ENCODE results near the gene BPIFB2.

The BPIFB2 gene

DNA sequence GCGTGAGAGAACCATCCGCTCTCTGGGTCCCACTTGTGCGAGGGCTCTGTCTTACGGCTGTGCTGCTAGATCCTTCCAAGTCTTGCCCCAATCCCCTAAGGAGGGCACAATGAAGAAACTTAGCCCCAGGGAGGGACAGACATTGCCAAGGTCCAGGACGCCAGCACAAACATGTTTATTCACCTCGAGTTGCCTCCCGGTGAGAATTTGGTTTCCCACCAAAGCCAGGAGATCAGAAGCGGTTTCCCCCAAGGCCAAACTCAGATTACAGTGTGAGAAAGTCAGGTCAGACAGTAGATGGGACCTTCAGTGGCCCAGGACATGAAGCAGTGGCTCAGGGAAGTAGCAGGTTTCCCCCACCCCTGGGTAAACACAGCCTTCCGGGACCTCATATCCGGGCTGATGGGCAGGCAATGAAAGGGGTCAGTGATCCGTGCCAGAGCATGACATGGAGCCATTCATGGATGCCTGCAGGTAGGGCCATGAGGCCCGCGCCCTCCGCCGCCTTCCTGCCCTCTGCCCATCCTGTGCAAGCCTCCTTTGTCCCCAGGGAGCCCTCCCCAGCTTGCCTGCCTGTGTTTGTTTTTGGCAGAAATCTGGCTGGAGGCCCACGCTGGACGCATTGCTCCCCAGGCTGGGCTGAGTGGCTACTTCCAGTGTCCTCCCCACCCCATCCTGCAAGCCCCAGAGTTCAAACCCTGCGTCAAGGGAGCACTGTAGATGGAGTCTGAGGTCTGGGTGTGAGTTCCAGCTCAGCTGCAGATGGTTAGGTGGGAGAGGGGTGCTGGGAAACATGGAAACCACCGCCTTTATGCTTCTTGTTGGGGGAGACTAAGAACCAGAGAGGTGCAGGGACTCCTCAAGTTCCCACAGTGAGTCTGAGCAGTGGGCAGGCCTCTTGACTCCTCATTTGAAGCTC is 2.0 kb downstream of the BPIFB2 start:
- DNase-seq: no peak

DNA sequence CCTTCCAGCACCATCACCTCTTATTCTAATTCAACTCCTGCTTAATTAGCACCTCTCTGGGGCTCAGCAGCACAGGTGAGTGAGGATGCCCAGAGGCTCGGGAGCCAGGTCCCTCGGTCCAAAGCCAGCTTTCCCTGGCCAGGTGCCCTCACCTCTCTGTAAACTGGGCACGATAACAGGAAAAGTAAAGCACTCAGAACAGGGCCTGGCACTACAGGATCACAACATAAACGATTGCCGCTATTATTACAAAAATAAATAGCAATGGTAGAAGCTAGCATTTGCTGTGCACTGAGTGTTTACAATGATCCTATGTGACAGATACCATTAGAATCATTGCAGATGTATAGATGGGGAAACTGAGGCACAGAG is 2.6 kb downstream of the BPIFB2 start:
- DNase-seq: no peak

DNA sequence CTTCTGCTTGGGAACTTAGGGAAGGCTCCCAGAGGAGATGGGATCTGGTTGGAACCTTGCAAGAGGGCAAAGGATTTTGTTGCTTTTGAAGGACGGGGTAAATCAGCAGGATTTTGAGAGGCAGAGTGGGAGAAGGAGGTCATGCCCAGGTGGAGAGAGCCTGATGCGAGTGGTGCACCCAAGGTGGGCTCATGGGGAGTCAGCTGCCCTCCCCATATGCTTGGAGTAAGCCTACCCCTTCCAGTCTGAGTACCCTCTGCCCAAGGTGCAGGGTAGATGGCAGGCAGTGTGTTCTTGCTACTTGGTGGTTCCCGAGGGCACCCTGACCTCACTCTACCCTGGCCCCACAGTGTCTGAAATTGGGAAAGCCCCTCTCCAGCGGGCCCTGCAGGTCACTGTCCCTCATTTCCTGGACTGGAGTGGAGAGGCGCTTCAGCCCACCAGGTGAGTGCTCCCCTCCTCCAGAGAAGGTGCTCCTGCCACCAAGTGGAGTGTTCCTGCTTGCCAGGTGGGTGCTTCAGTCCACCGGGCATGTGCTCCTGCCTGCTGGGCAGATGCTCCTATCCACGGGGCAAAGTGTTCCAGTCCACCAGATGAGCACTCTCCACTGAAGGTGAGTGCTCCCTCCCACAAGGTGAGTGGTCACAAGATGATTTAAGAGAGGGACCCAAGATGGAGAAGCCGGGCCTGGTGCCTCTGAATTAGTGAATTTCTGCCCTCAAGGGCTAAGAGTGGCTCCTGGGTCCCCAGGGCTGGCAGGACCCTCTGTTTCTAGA is 3.4 kb downstream of the BPIFB2 start:
- no peak for DNase-seq

DNA sequence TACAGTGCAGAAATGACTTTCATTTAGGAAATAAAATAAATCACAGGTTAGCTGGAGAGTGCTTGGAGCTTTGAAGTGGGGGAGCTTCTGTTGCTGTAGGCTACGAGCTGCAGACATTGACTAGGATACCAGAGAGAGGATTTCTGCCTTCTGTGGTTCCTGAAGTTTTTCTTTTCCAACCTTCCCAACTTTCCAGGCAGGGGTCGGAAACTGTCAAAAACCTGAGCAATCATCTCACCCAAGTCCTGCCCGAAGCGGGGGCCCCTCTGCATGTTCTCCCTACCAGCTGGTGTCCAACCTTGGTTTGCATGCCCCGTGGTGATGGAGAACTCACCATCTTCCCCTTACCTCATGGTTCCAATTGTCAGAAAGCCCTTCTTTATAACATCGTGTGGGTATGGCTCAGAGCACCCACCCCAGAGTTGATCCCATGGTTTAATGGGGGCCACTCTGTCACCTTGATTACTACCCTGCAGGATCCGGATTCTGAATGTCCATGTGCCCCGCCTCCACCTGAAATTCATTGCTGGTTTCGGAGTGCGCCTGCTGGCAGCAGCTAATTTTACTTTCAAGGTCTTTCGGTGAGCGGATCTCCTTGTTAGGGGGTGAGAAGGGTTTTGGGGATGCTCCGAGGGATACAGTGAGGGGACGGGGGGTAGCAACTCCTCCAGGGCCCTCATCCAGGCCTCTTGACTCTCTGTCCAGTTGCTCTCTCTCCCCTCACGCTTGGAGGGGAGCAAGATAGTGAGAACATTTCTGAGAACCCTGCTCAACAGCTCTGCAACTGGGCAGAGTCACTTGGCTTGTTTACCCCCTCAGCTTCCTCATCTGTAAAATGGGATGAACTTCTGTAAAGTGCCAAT is 5.1 kb downstream of the BPIFB2 start:
- no peak for DNase-seq

DNA sequence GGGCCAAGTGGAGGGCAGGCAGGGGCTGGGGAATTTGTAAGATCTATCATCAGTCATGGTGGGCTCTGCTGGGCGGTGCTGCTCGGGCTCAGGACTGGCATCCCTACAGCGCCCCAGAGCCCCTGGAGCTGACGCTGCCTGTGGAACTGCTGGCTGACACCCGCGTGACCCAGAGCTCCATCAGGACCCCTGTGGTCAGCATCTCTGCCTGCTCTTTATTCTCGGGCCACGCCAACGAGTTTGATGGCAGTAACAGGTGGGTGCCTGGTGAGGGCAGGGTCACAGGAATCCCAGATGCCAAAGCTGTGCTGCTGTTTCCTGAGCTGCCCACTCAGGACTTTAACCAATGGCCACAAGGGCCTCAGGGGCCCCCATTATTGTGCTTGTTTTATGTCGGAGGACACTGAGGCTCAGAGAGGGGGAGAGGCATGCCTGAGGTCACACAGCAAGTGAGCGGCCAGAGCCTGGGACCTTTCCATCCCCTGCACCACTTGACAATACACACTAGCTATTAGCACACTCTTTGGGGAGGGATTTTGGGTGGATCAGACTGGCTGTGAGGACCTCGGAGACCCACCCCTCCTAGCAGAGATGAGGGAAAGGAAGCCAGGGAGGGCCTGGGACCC is 6.3 kb downstream of the BPIFB2 start:
- DNase-seq: no peak

DNA sequence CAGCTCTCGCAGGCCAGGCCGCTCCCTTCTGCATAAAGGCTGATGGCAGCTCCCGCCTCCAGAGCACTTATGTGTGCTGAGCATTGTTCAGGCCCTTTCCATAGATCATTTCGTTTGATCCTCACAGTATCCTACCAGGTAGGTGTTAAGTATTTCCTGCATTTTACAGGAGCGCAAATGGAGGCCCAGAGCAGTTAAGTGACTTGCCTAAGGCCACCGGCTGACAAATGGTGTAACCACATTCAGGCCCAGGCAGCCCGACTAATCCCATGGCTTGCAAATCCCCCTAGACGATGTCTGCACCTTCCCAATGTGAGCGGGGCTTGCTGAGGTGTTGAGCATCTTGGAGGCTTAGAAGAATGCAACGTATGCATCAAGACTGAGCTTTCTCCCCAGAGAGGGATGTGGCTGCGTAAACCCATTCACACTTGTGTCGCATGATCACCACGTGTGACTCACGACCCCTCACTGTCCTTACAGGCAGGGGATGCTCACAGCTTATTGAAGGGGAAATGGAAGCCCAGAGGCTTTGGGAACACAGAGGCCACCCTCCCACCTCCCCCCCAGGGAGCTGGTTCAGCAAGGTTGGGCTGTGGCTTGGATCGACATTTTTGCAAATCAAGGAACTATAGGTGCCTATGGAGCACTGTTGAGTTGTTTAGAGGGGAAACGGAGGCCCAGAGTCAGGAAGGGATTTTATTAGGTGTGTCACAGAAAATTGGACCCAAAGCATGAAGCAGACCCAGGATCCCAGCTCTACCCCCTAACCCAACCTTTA is 7.0 kb downstream of the BPIFB2 start:
- no peak for DNase-seq

DNA sequence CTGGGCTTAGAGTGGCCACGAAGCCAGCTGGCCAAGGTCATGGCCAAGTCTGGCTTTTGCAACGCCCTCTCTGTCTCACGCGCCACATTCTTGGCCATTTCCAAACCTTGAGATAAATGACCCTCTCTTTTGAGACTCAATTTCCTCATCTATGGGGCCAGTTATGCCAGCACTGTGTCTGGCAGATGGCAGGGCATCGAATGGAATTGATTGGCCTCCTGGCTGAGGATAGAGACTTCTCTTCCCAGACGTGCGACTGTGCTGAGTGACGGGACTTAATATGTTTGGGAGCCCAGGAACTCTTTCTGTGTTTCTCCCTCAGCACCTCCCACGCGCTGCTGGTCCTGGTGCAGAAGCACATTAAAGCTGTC is 7.6 kb downstream of the BPIFB2 start:
- DNase-seq: no peak

DNA sequence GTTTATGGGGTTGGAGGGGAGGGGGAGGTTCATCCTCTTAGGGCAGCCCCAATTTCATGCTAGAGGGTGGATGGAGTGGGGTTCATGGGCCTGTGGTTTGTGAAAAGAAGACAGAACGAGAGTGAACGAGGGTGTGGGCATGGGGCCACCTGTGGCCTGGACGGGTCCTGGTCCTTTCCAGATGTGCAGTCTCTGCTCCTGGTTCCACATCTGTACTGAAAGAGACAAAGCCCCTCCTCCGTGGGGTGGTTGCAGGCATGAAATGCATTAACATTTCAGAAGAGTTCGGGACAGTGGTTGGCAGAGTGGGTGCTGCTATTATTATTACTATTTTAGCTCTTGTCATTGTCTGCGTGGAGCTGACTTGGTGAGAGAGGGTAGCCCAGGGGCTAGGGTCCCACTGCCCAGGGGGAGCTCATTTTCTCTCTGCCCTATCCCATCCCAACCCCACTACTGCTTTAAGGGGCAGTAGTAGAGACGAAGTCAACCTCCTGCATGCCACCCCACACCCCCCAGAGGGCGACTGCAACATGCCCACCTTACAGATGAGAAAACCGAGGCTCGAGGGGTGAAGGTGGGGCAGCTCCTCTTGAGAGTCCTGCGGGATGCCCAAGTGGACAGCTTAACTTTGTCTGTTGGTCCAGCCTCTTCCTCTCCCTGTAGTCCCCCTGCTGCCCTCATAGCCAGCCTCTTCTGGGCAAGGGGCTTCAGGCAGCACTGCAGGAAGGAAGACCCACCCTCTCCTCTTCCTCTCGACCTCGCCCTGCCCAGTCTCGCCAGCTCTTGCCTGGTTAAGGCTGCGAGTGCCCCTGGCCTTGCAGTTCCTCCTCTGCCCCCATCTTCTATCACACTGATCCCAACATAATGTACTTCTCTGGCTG is 8.4 kb downstream of the BPIFB2 start:
- no peak for DNase-seq

DNA sequence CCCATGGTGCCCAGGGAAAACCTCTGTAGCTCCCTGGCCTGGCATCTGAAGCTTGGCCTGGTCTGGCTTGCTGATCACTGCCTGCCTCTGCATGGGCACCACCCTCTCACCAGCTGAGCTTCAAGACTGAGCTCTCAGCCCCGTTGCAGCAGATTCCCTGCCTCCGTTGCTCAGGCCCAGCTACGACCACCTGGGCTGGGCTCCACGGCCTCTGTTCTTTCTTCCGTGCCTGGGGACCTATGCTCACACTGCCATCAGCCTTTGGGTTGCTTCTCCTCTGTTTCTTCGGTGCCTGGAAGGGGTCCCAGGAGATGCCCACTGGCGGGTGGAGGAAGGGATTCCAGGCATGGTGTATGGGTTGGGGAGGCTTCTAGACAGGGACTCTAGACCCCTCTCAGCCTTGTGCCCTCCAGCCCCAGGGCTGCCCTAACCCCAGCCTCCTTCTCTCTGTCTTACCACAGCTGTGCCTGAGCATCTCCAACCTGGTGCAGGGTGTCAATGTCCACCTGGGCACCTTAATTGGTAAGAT is 9.1 kb downstream of the BPIFB2 start:
- DNase-seq: no peak

DNA sequence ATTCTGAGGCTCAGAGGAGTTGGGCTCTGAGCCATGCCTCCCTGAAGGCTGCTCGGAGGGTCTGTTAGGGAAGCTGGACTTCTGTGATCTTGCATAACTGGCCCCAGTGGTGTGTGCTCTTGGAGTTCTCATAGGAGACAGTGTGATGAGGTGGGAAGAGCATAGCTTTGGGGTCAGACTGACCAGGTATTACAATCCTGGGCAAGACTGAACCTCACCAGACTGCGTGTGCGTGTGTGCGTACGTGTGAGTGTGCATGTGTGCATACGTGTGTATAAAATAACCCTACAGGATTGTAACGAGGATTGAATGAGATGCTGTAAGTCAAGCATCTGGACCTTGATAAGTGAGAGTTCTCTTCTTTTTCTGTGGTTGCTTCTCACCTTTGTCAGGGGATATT is 10.0 kb downstream of the BPIFB2 start:
- no peak for DNase-seq

DNA sequence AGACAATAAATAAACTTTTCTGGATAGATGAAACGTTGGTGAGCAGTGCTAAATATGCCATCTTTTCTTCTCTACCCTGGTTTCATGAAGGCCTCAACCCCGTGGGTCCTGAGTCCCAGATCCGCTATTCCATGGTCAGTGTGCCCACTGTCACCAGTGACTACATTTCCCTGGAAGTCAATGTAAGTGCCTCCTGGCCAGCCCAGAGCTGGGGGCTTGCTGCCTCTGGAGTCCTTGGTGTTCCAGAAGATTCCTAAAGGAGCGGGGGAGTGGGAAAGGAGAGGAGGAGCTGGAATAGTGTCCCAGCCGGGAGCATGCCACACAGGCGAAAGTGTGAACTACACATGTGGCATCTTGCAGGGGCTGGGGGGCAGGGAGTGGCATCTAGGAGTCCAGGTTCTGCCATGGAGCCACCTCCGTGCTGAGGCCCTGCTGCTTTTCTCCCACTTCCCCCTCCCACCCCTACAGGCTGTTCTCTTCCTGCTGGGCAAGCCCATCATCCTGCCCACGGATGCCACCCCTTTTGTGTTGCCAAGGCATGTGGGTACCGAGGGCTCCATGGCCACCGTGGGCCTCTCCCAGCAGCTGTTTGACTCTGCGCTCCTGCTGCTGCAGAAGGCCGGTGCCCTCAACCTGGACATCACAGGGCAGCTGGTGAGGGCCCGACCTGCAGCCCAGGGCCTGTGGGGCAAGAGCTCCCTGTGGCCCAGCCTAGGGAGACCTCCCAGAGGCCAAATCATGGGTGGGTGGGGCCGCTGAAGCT is 10.8 kb downstream of the BPIFB2 start:
- DNase-seq: no peak

DNA sequence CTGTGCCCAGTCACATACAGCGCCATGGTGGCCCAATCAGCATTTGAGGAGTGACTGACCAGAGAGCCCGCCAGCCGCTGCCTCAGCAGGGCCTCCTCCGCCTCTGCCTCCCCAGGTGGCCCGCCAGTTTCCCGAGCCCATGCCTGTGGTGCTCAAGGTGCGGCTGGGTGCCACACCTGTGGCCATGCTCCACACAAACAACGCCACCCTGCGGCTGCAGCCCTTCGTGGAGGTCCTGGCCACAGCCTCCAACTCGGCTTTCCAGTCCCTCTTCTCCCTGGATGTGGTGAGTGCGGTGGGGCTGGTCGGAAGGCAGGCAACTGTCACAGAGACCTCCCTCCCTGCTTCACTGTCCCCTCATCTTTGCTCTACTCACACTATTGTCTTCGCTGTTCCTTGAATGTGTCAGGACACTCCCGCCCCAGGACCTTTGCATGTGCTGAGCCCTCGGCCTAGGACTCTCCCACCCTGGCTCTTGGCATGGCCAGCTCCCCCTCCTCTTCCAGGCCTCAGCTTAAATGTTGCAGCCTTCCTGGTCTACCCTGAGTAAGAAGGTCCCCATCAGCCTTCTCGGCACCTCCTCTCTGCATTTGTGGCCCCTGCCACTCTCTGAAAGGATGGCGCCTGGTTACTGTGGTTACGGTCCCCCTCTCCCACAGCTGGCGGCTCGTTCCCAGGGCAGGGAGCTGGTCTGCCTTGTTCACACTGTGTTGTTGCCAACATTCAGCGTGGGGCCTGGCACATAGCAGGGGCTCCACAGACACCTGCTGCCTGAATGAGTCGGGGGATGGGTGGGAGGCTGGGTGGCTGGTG is 12.2 kb downstream of the BPIFB2 start:
- DNase-seq: no peak

DNA sequence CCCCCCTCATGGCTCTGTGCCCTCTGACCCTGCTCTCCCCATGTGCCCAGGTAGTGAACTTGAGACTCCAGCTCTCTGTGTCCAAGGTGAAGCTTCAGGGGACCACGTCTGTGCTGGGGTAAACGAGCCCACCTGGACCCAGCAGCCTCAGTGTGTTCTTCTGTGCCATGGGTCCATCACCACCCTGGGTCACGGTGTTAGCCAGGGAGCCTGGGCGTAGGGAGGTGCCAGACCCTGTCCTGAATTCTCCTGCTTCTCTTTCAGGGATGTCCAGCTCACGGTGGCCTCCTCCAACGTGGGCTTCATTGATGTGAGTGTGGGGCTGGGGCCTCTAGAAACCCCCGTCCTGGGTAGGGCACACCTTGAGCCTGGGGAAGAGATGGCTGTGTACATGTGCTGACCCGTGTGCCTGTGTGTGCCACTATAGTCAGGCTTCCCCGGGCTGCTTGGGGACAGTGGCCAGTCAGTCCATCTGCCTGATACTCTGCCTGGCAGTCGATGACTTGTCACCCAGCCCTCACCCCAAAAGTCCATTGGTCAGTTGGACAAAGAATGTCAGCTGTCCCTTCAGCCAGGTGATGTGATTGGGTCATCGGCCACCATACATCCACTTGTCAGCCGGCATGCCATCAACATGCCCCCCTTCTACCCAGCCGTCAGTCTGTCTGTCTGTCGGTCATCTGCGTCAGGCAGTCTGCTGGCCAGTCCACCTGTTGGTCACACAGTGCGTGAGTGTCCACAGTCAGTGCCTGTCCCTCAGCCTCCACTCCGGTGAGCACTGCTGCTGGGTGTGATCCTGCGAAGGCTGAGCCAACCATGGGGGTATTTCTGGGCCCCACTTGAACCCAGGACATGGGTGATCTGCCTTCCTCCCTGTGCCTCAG is 13.0 kb downstream of the BPIFB2 start:
- no peak for DNase-seq

DNA sequence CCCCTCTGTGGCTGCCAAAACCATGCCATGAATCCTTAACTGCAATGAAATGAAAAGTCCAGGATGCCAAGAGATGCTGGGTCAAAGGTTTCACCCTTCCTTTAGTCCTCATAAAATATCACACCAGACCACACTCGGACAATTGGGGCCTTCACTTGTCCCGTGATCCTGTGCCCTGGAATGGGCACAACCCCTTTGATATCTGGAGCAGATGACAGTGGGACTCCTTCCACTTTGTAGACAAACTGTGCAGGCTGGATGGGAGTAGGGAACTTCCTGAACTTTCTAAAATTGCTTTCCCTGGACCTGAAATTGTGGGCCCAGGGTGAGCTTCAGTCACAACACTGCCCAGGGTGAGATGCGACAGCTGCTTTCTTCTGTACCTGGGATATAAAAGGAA is 14.4 kb downstream of the BPIFB2 start:
- no peak for DNase-seq

DNA sequence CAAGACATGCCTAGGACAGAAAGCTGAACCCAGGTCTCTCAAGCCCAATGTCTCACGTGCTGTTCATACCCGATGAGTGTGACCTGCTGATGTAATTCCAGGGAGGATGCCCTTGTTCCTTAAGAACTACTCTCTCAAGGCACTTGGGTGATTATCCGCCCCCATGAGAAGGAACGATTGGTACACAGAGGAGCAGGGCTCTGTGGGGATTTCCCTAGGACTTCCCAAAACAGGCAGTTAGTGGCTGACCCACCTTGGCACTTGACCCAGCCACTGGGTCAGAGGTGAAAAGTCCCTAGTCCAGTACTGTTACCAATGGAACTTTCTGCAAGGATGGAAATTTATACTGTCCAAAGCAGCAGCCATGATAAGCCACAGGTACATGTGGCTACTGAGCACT is 14.8 kb downstream of the BPIFB2 start:
- no peak for DNase-seq

DNA sequence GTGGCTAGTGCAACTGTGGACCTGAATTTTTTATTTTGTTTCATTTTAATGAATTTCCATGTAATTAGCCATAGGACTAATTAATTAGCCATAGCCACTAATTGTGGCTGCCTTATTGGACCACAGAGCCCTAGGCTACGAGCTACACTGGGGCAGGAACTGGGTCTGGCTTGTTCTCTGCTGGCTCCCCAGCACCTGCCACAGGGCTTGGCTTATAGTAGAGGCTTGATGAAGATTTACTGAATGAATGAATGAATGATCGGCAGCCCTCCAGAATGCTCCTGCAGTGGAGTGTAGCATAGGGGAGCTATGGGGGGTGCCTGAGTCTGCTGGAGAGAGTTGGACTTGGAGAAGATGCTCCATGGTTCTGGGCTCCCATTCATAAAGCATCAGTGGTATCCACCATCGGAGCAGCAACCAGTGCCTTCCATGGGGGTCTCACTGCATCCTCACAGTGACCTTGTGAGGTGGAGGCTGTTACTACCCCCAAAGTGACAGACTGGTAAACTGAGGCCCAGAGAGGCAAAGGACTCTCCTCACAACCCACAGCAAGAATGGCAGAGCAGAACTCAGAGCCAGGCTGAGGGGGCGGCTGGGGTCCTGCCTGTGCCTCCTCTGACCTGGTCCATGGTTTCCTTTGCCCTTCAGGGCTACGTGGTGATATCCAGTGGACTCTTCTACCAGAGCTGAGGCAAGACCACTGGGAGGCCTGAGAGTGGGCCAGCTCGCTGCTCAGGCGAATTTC is 15.4 kb downstream of the BPIFB2 start:
- DNase-seq: no peak

All from NCI-H2029 treated with DMSO at 0.1 percent for 48 hours (cell line).